Neuronal stem cell (in vitro differentiated cells): ENCODE data around the gene POLN.
A peak's percentile ranks its signal among the peaks of the same experiment; 100 is the strongest.

Experiments
- DNase-seq: peaks from one replicate; pipeline ENCODE4 v3.0.0-alpha.2; 2013; ENCODE audit warnings: low spot score
- H2AFZ ChIP-seq: one replicate; pipeline ENCODE4 v1.6.1; 2013; ENCODE audit warnings: mild to moderate bottlenecking, low read length, inconsistent platforms
- H2AK5ac ChIP-seq: 2 replicates; pipeline ENCODE4 v1.6.1; 2013; ENCODE audit warnings: low read depth, mild to moderate bottlenecking, inconsistent platforms, low read length, moderate library complexity, mixed read lengths
- H2BK120ac ChIP-seq: 2 replicates; pipeline ENCODE4 v1.6.1; 2013; ENCODE audit warnings: low read depth, mild to moderate bottlenecking, inconsistent platforms, low read length, moderate library complexity, mixed read lengths
- H2BK12ac ChIP-seq: one replicate; pipeline ENCODE4 v1.6.1; 2013; ENCODE audit warnings: low read length, inconsistent platforms
- H2BK15ac ChIP-seq: 2 replicates; pipeline ENCODE4 v1.6.1; 2013; ENCODE audit warnings: mild to moderate bottlenecking, low read length, inconsistent platforms, mixed read lengths
- H2BK5ac ChIP-seq: one replicate; pipeline ENCODE4 v1.6.1; 2013; ENCODE audit warnings: inconsistent platforms, mild to moderate bottlenecking, low read length, moderate library complexity
- H3K14ac ChIP-seq: one replicate; pipeline ENCODE4 v1.6.1; 2013; ENCODE audit warnings: low read length, inconsistent platforms
- H3K18ac ChIP-seq: 2 replicates; pipeline ENCODE4 v1.6.1; 2013; ENCODE audit warnings: low read length, inconsistent platforms
- H3K23ac ChIP-seq: 2 replicates; pipeline ENCODE4 v1.6.1; 2013; ENCODE audit warnings: low read depth, mild to moderate bottlenecking, mixed read lengths, low read length, inconsistent platforms; ENCODE audit not compliant: poor library complexity
- H3K27ac ChIP-seq: replicated peaks from 3 replicates; pipeline ENCODE4 v1.5.1; 2013; ENCODE audit warnings: low read length, inconsistent platforms
- H3K27me3 ChIP-seq, 3 experiments: 2 replicates each; pipeline ENCODE4 v1.6.1; 2013; ENCODE audit warnings: low read length in 3 of 3, mild to moderate bottlenecking in 2 of 3, inconsistent platforms in 1 of 3, low read depth in 1 of 3, mixed read lengths in 1 of 3, moderate library complexity in 1 of 3; ENCODE audit not compliant: control insufficient read depth in 3 of 3, insufficient read depth in 3 of 3
- H3K36me3 ChIP-seq, 2 donors: replicated peaks in 1 of 2; 2 replicates each; pipeline ENCODE4 v1.6.1; 2013; ENCODE audit warnings: low read length in 2 of 2; ENCODE audit not compliant: control insufficient read depth in 2 of 2, insufficient read depth in 2 of 2
- H3K4ac ChIP-seq: 2 replicates; pipeline ENCODE4 v1.6.1; 2013; ENCODE audit warnings: inconsistent platforms, mild to moderate bottlenecking, low read length, moderate library complexity
- H3K4me1 ChIP-seq, 2 donors: 1 replicate in 1 of 2; 2 replicates in 1 of 2; pipeline ENCODE4 v1.6.1; 2013; ENCODE audit warnings: low read length in 2 of 2, low read depth in 1 of 2; ENCODE audit not compliant: control insufficient read depth in 2 of 2, insufficient read depth in 1 of 2
- H3K4me2 ChIP-seq: one replicate; pipeline ENCODE4 v1.6.1; 2013; ENCODE audit warnings: mild to moderate bottlenecking, low read length, inconsistent platforms; ENCODE audit not compliant: insufficient read depth, poor library complexity, severe bottlenecking
- H3K4me3 ChIP-seq, 2 donors: 2 replicates each; pipeline ENCODE4 v1.5.1; 2013; ENCODE audit warnings: low read length in 2 of 2, mild to moderate bottlenecking in 2 of 2, inconsistent platforms in 1 of 2, moderate library complexity in 1 of 2
- H3K79me1 ChIP-seq: one replicate; pipeline ENCODE4 v1.6.1; 2013; ENCODE audit warnings: low read depth, mild to moderate bottlenecking, inconsistent platforms, low read length, moderate library complexity
- H3K9ac ChIP-seq: one replicate; pipeline ENCODE4 v1.6.1; 2013; ENCODE audit warnings: mild to moderate bottlenecking, low read depth, low read length, inconsistent platforms; ENCODE audit not compliant: poor library complexity
- H3K9me3 ChIP-seq, 2 donors: replicated peaks in 1 of 2; 2 replicates each; pipeline versions ENCODE3 to v1.6.1; 2013; ENCODE audit warnings: low read length in 2 of 2, mild to moderate bottlenecking in 2 of 2, inconsistent platforms in 1 of 2, low read depth in 1 of 2, mixed read lengths in 1 of 2, moderate library complexity in 1 of 2; ENCODE audit not compliant: control insufficient read depth in 2 of 2, insufficient read depth in 1 of 2
- H4K8ac ChIP-seq: one replicate; pipeline ENCODE4 v1.6.1; 2013; ENCODE audit warnings: low read depth, mild to moderate bottlenecking, inconsistent platforms, low read length, moderate library complexity
- H4K91ac ChIP-seq: one replicate; pipeline ENCODE4 v1.6.1; 2013; ENCODE audit warnings: low read length, low read depth, mild to moderate bottlenecking, inconsistent platforms; ENCODE audit not compliant: poor library complexity
- WGBS, 2 donors: extraction: QIAGEN DNeasy Blood & Tissue Kit; methylation state at CpG; one replicate each; pipeline ENCODE4 v1.1.7; 2013; ENCODE audit warnings: missing lambda C conversion rate in 2 of 2, mixed read lengths in 1 of 2; ENCODE audit not compliant: insufficient read length in 2 of 2, insufficient replicate concordance in 1 of 2; ENCODE audit errors: extremely low coverage in 2 of 2; 5-methylcytosine and 5-hydroxymethylcytosine counted together

POLN gene

GRCh38 chr4:2116687-2117400 is 125.1 kb downstream of the POLN start:
- Histone ChIP-seq H3K14ac (no peak overlapping the region), H4K8ac (no peak overlapping the region), H3K4me1 (no peaks in the 10 kb centered on the region), H3K79me1 (no peaks in the 10 kb centered on the region), H2BK12ac (no peak overlapping the region), H2BK120ac (no peak overlapping the region), H3K27me3 (peaks cover 0 to 8% (median 0%) of the 10 kb centered on the region in 3 experiments), H2BK15ac (no peak overlapping the region), H2AK5ac (no peak overlapping the region), H4K91ac (no peak overlapping the region), H3K23ac (no peak overlapping the region), H3K4ac (no peak overlapping the region), H3K36me3 (no peaks in the 10 kb centered on the region), H3K4me2 (no peak overlapping the region), H3K18ac (no peak overlapping the region), H3K9ac (no peak overlapping the region), H3K4me3 (no peak overlapping the region), H2BK5ac (no peak overlapping the region), H2AFZ (no peak overlapping the region), H3K9me3 (no peaks in the 10 kb centered on the region), H3K27ac (no peak overlapping the region)
- no CpG with 5 or more reads among the region's 6 CpGs for WGBS, 2 donors
- no peak for DNase-seq

GRCh38 chr4:2105559-2105958 is 136.4 kb downstream of the POLN start:
- H3K36me3 ChIP-seq, result no peaks in the 10 kb centered on the region
- H2AK5ac ChIP-seq, result no peak overlapping the region
- H3K4me3 ChIP-seq, result no peak overlapping the region

GRCh38 chr4:2104556-2105345 is 137.2 kb downstream of the POLN start:
- no peak overlapping the region for H4K8ac ChIP-seq
- no peak overlapping the region for H3K4ac ChIP-seq
- peak overlapping the region in 1 of 2 donors; percentile 39 for H3K4me3 ChIP-seq
- no peak overlapping the region for H2BK15ac ChIP-seq
- no peak overlapping the region for H2BK120ac ChIP-seq
- H2BK12ac ChIP-seq, result no peak overlapping the region
- H3K4me2 ChIP-seq, result no peak overlapping the region
- no peaks in the 10 kb centered on the region for H3K79me1 ChIP-seq
- no peak overlapping the region for H2AFZ ChIP-seq
- H3K27ac ChIP-seq, result no peak overlapping the region
- H2AK5ac ChIP-seq, result no peak overlapping the region
- no peak overlapping the region for H3K23ac ChIP-seq
- H3K4me1 ChIP-seq, result no peaks in the 10 kb centered on the region
- no peak overlapping the region for H3K14ac ChIP-seq
- no peaks in the 10 kb centered on the region for H3K36me3 ChIP-seq
- H4K91ac ChIP-seq, result no peak overlapping the region
- H3K18ac ChIP-seq, result peak overlapping the region; percentile 24
- DNase-seq, result no peak
- no peak overlapping the region for H2BK5ac ChIP-seq
- WGBS, 2 donors, result no CpG with 5 or more reads among the region's 9 CpGs
- peaks cover 13 to 24% of the 10 kb centered on the region in 2 donors for H3K9me3 ChIP-seq
- H3K27me3 ChIP-seq, result peaks cover 0 to 16% (median 4%) of the 10 kb centered on the region in 3 experiments
- H3K9ac ChIP-seq, result peak overlapping the region; percentile 24

More at GRCh38 chr4:2105559-2105958, 136.4 kb downstream of the POLN start:
- H2BK12ac ChIP-seq, result no peak overlapping the region
- H3K9ac ChIP-seq, result no peak overlapping the region
- no peak overlapping the region for H2BK15ac ChIP-seq
- no peak overlapping the region for H2AFZ ChIP-seq
- DNase-seq, result no peak
- no peak overlapping the region for H3K23ac ChIP-seq
- H4K8ac ChIP-seq, result no peak overlapping the region
- WGBS, 2 donors, result no CpG with 5 or more reads among the region's 1 CpG
- peaks cover 0 to 16% (median 4%) of the 10 kb centered on the region in 3 experiments for H3K27me3 ChIP-seq
- no peak overlapping the region for H3K18ac ChIP-seq
- no peaks in the 10 kb centered on the region for H3K4me1 ChIP-seq
- H2BK5ac ChIP-seq, result no peak overlapping the region
- H2BK120ac ChIP-seq, result no peak overlapping the region
- peaks cover 13 to 24% of the 10 kb centered on the region in 2 donors for H3K9me3 ChIP-seq
- H3K14ac ChIP-seq, result no peak overlapping the region
- no peak overlapping the region for H4K91ac ChIP-seq
- H3K27ac ChIP-seq, result no peak overlapping the region
- H3K4me2 ChIP-seq, result no peak overlapping the region
- H3K4ac ChIP-seq, result no peak overlapping the region
- H3K79me1 ChIP-seq, result no peaks in the 10 kb centered on the region
